Panc1 (cell line): ENCODE data around the gene LARP4B. TPM values are rescaled to one million over a fixed set of nuclear protein-coding genes. Genes with fewer than 3 reads are reported as not detected.
"Not testable (repeated sequence)": the region's sequence is repeated elsewhere in the genome, so short reads cannot be mapped to it uniquely, and the experiment has no call there.

Experiments used
- ATAC-seq: fragments of 200-7000 bp; cut with Tn5 transposase; 2 replicates; pipeline ENCODE4 v1.9.1; 2020; ENCODE audit warnings: mild to moderate bottlenecking, moderate library complexity
- BruUV-seq: library from RNA; stranded (reverse); fragments of 400-500 nt; replicated peaks from 2 replicates; lab custom pipeline; 2021; lab: Mats Ljungman, UMichigan
- CTCF ChIA-PET: fragments of 300-600 bp; sonication (Branson Sonifier 250); formaldehyde crosslinking; loops from one replicate; lab custom pipeline; 2022; ENCODE audit warnings: antibody characterized with exemption; lab: Charles Lee
- POLR2A ChIA-PET: fragments of 300-600 bp; sonication (Branson Sonifier 250); formaldehyde crosslinking; loops from one replicate; lab custom pipeline; 2022; ENCODE audit warnings: antibody characterized with exemption; lab: Charles Lee
- DNase-seq: peaks from one replicate; pipeline ENCODE4 v3.0.0-alpha.2; 2010; ENCODE audit warnings: low read depth, low spot score
- H3K27ac ChIP-seq: 2 replicates; pipeline ENCODE4 v1.5.1; 2011; ENCODE audit warnings: mild to moderate bottlenecking, low read length, inconsistent platforms
- H3K27me3 ChIP-seq: fragments of 200-500 bp; sonication (Bioruptor generic); 2 replicates; pipeline ENCODE4 v1.6.0; 2014; ENCODE audit warnings: low read length, inconsistent platforms; ENCODE audit not compliant: control insufficient read depth, insufficient read depth
- H3K36me3 ChIP-seq: fragments of 200-500 bp; sonication (Bioruptor generic); 2 replicates; pipeline ENCODE4 v1.5.1; 2014; ENCODE audit warnings: inconsistent platforms, mild to moderate bottlenecking, low read length, moderate library complexity; ENCODE audit not compliant: control insufficient read depth, insufficient read depth
- H3K4me1 ChIP-seq: 2 replicates; pipeline ENCODE4 v1.5.1; 2011; ENCODE audit warnings: inconsistent platforms, mild to moderate bottlenecking, low read length, moderate library complexity; ENCODE audit not compliant: control insufficient read depth, insufficient read depth
- H3K4me3 ChIP-seq, 2 experiments: 2 replicates each; pipeline ENCODE4 v1.5.1; 2011 to 2012; ENCODE audit warnings: low read depth in 2 of 2, low read length in 2 of 2, mild to moderate bottlenecking in 2 of 2, inconsistent platforms in 1 of 2, moderate library complexity in 1 of 2
- H3K9me3 ChIP-seq: fragments of 200-500 bp; sonication (Bioruptor generic); 2 replicates; pipeline ENCODE4 v1.5.1; 2014; ENCODE audit warnings: low read depth, mild to moderate bottlenecking, inconsistent platforms, low read length, moderate library complexity; ENCODE audit not compliant: control insufficient read depth, insufficient read depth
- CTCF ChIP-seq: fragments of 450-650 bp; IDR thresholded peaks from 2 replicates; pipeline ENCODE4 v1.5.1; 2017; ENCODE audit warnings: mild to moderate bottlenecking
- POLR2AphosphoS5 ChIP-seq: IDR thresholded peaks from 2 replicates; pipeline ENCODE4 v1.6.1; 2012; ENCODE audit warnings: mild to moderate bottlenecking, low read depth, low read length, moderate library complexity
- REST ChIP-seq, 2 experiments: IDR thresholded peaks; 2 replicates each; pipeline ENCODE4 v1.6.1; 2011 to 2012; ENCODE audit warnings: low read depth in 2 of 2, control low read depth in 1 of 2, low read length in 1 of 2, mild to moderate bottlenecking in 1 of 2, moderate library complexity in 1 of 2; ENCODE audit not compliant: insufficient read depth in 1 of 2
- SIN3A ChIP-seq: IDR thresholded peaks from 2 replicates; pipeline ENCODE4 v1.6.1; 2012; ENCODE audit warnings: low read depth, mild to moderate bottlenecking, low read length, moderate library complexity, borderline replicate concordance; ENCODE audit not compliant: insufficient read depth
- TCF7L2 ChIP-seq: IDR thresholded peaks from 2 replicates; pipeline ENCODE4 v1.6.1; 2011; ENCODE audit warnings: mild to moderate bottlenecking, low read depth, low read length, inconsistent platforms
- in situ Hi-C: cut with HindIII; loops from 2 replicates; pipeline ENCODE4 v1.10.0; 2016; ENCODE audit warnings: low sequenced_read_pairs, low pct_unique_long_range_greater_than_20kb
- intact Hi-C: fragments of 100-400 bp; cut with micrococcal nuclease; formaldehyde crosslinking; loops from one replicate; pipeline ENCODE4 v1.10.0; 2022; ENCODE audit not compliant: unreplicated experiment
- total RNA-seq: library from RNA; stranded (reverse); gene quantifications from one replicate; pipeline ENCODE4 v1.2.1, GENCODE V29; 2021; ENCODE audit not compliant: unreplicated experiment

Gene LARP4B
- total RNA-seq, 1 experiment from 2014 or later: 87.0 TPM

- Histone ChIP-seq H3K27ac (no peak overlapping the region), H3K9me3 (no peaks in the 10 kb centered on the region), H3K4me3 (no peak overlapping the region), H3K36me3 (peaks cover 3% of the 10 kb centered on the region; the same call in 1 of the 2 replicates), H3K27me3 (no peaks in the 10 kb centered on the region), H3K4me1 (peaks cover 4% of the 10 kb centered on the region)
- no TSS peak for BruUV-seq
- in situ Hi-C loops: no loop called here
- CTCF ChIA-PET: no interaction called here
- no peak for DNase-seq
- intact Hi-C loops: no loop called here
- ATAC-seq: no peak
- TF ChIP-seq CTCF (no peak), SIN3A (no peak), TCF7L2 (no peak), REST (IDR thresholded peaks at IDR 0.05; ENCODE audit: insufficient read depth in 1 of 2, low read depth in 2 of 2, low read length in 1 of 2) (no peak), POLR2AphosphoS5 (no peak)
- POLR2A ChIA-PET: interaction anchor here (0.6 to 0.7 kb wide), 2 partner anchors 52 to 115 kb away, joined by 3 read pairs; no protein-coding TSS in a partner anchor
Observed at GRCh38 chr10:934746-935406, 3.4 kb upstream of the LARP4B start.

- BruUV-seq, DNase-seq, CTCF ChIA-PET, in situ Hi-C loops, intact Hi-C loops, H3K4me3 ChIP-seq, POLR2A ChIA-PET, H3K9me3 ChIP-seq, ATAC-seq, H3K27ac ChIP-seq, H3K4me1 ChIP-seq, H3K36me3 ChIP-seq, H3K27me3 ChIP-seq: not testable (repeated sequence)
Observed at GRCh38 chr10:934165-934564, 2.7 kb upstream of the LARP4B start.

- no peak for TF ChIP-seq REST (IDR thresholded peaks at IDR 0.05; ENCODE audit: insufficient read depth in 1 of 2, low read depth in 2 of 2, low read length in 1 of 2)
- TF ChIP-seq TCF7L2: no peak
- TF ChIP-seq SIN3A: no peak
- no peak for TF ChIP-seq POLR2AphosphoS5
- no peak for TF ChIP-seq CTCF
- no peaks in the 10 kb centered on the region for H3K27me3 ChIP-seq
- ChIA-PET POLR2A (no interaction called here), CTCF (no interaction called here)
- peaks cover 5% of the 10 kb centered on the region for H3K36me3 ChIP-seq
- H3K4me3 ChIP-seq: peak overlapping the region; percentile 36 to 53
- in situ Hi-C loops: no loop called here
- peak overlapping the region; percentile 79 for H3K27ac ChIP-seq
- no peak for ATAC-seq
- H3K4me1 ChIP-seq: peaks cover 16% of the 10 kb centered on the region
- DNase-seq: no peak
- no TSS peak for BruUV-seq
- H3K9me3 ChIP-seq: no peaks in the 10 kb centered on the region
- intact Hi-C loops: no loop called here
Observed at GRCh38 chr10:932589-932988, 1.1 kb upstream of the LARP4B start.
